Measurements from ENCODE around the gene MYO3B. TPM values are rescaled to one million over a fixed set of nuclear protein-coding genes. Genes with fewer than 3 reads are reported as not detected.

The MYO3B gene
- total and polyA plus RNA-seq, 12 donors = 0.04 to 0.11 (median 0.06) TPM; not detected in 8

- no peak overlapping the region for H3K4me3 ChIP-seq
- intact Hi-C loops (cut with DNase I) = no loop called here
- no peak for DNase-seq
- TF ChIP-seq CTCF (IDR thresholded peaks at IDR 0.05) (no peak), POLR2A (IDR thresholded peaks at IDR 0.05) (no peak)
- H3K36me3 ChIP-seq (replicated peaks in 1 of 2) = no peaks in the 10 kb centered on the region
- no peaks in the 10 kb centered on the region for H3K27me3 ChIP-seq
- WGBS, 4 donors = 43 to 79% (median 68%) methylated on average over 3 of the region's 3 CpGs
- no peaks in the 10 kb centered on the region for H3K9me3 ChIP-seq (replicated peaks in 1 of 3)
- no peaks in the 10 kb centered on the region for H3K4me1 ChIP-seq (replicated peaks in 1 of 2)
- H3K27ac ChIP-seq = no peak overlapping the region
These were observed 268.1 kb downstream of the MYO3B start for GRCh38 chr2:170446078-170446477.

- intact Hi-C loops (cut with DNase I) = no loop called here
- Histone ChIP-seq H3K27ac (no peak overlapping the region), H3K36me3 (replicated peaks in 1 of 2) (no peaks in the 10 kb centered on the region), H3K4me3 (no peak overlapping the region), H3K9me3 (replicated peaks in 1 of 3) (no peaks in the 10 kb centered on the region), H3K27me3 (no peaks in the 10 kb centered on the region), H3K4me1 (replicated peaks in 1 of 2) (no peaks in the 10 kb centered on the region)
- no peak for TF ChIP-seq CTCF (IDR thresholded peaks at IDR 0.05)
- no peak for TF ChIP-seq POLR2A (IDR thresholded peaks at IDR 0.05)
- DNase-seq = no peak
- WGBS, 4 donors = 69 to 93% (median 76%) methylated on average over 1 of the region's 1 CpG
These were observed 271.1 kb downstream of the MYO3B start for GRCh38 chr2:170449034-170449433.

GRCh38 chr2:170454471-170455372 is 276.8 kb downstream of the MYO3B start:
- Histone ChIP-seq H3K4me1 (replicated peaks in 1 of 2) (no peaks in the 10 kb centered on the region), H3K27me3 (no peaks in the 10 kb centered on the region), H3K9me3 (replicated peaks in 1 of 3) (no peaks in the 10 kb centered on the region), H3K36me3 (replicated peaks in 1 of 2) (no peaks in the 10 kb centered on the region), H3K27ac (no peak overlapping the region), H3K4me3 (no peak overlapping the region)
- TF ChIP-seq CTCF (IDR thresholded peaks at IDR 0.05) (no peak), POLR2A (IDR thresholded peaks at IDR 0.05) (no peak)
- 77 to 85% (median 80%) methylated on average over 7 of the region's 7 CpGs for WGBS, 4 donors
- intact Hi-C loops (cut with DNase I) = no loop called here
- no peak for DNase-seq

GRCh38 chr2:170455617-170456426 is 277.9 kb downstream of the MYO3B start:
- H3K9me3 ChIP-seq (replicated peaks in 1 of 3) = no peaks in the 10 kb centered on the region
- 61 to 68% (median 65%) methylated on average over 5 of the region's 5 CpGs for WGBS, 4 donors
- DNase-seq = no peak
- intact Hi-C loops (cut with DNase I) = no loop called here
- no peak for TF ChIP-seq POLR2A (IDR thresholded peaks at IDR 0.05)
- no peak for TF ChIP-seq CTCF (IDR thresholded peaks at IDR 0.05)
- H3K27me3 ChIP-seq = no peaks in the 10 kb centered on the region
- H3K27ac ChIP-seq = no peak overlapping the region
- H3K4me3 ChIP-seq = no peak overlapping the region
- no peaks in the 10 kb centered on the region for H3K4me1 ChIP-seq (replicated peaks in 1 of 2)
- H3K36me3 ChIP-seq (replicated peaks in 1 of 2) = no peaks in the 10 kb centered on the region
